ENCODE data around the gene UBR4. TPM values are rescaled to one million over a fixed set of nuclear protein-coding genes. Genes with fewer than 3 reads are reported as not detected.
A peak's percentile ranks its signal among the peaks of the same experiment; 100 is the strongest.

UBR4 gene
- total and polyA plus RNA-seq, 2 experiments from 2014 or later: 111 to 230 TPM

GRCh38 chr1:19028110-19028509 lies 182.0 kb downstream of the UBR4 start:
- no peak overlapping the region for H3K27ac ChIP-seq (ENCODE audit: low read depth)
- no peaks in the 10 kb centered on the region for H3K4me1 ChIP-seq (ENCODE audit: insufficient read depth)
- no peaks in the 10 kb centered on the region for H3K36me3 ChIP-seq (ENCODE audit: insufficient read depth)
- no peak for TF ChIP-seq EZH2 (IDR thresholded peaks at IDR 0.05; ENCODE audit: low read depth, unreplicated experiment)
- TF ChIP-seq ZNF331 (CRISPR knock-in tag; IDR thresholded peaks at IDR 0.05; ENCODE audit: low read depth): no peak
- no peak for TF ChIP-seq NANOG (IDR thresholded peaks at IDR 0.05; ENCODE audit: borderline replicate concordance)
- no peak for TF ChIP-seq CTCF (conservative IDR thresholded peaks at IDR 0.05; ENCODE audit: low read depth in 2 of 2)
- TF ChIP-seq POLR2AphosphoS5 (IDR thresholded peaks at IDR 0.05; ENCODE audit: low read depth): no peak
- no peak for TF ChIP-seq EZH2phosphoT487 (IDR thresholded peaks at IDR 0.05; ENCODE audit: unreplicated experiment)
- TF ChIP-seq ETS1 (IDR thresholded peaks at IDR 0.05): no peak
- no peak for TF ChIP-seq STAT1 (IDR thresholded peaks at IDR 0.05; ENCODE audit: unreplicated experiment)
- TF ChIP-seq JUNB (IDR thresholded peaks at IDR 0.05; ENCODE audit: unreplicated experiment): no peak
- no peak for TF ChIP-seq CREB1 (CRISPR knock-in tag; IDR thresholded peaks at IDR 0.05; ENCODE audit: low read depth)
- no peak for TF ChIP-seq ZNF462 (CRISPR knock-in tag; IDR thresholded peaks at IDR 0.05)
- no peak for TF ChIP-seq ZNF114 (CRISPR knock-in tag; IDR thresholded peaks at IDR 0.05)
- no peak for TF ChIP-seq REST (IDR thresholded peaks at IDR 0.05; ENCODE audit: unreplicated experiment)
- peak overlapping the region; percentile 19; the same call in 1 of the 2 replicates for H2AFZ ChIP-seq
- H3K9me2 ChIP-seq (ENCODE audit: insufficient read depth): no peaks in the 10 kb centered on the region
- no peaks in the 10 kb centered on the region for H3K79me2 ChIP-seq (replicated peaks; ENCODE audit: insufficient read depth)
- no peaks in the 10 kb centered on the region for H3F3A ChIP-seq (replicated peaks; ENCODE audit: low read depth)
- no peaks in the 10 kb centered on the region for H3K27me3 Mint-ChIP-seq (ENCODE audit: insufficient read depth, low read depth, poor library complexity)
- ATAC-seq (peak; percentile 80), DNase-seq (ENCODE audit: low spot score) (peak; percentile 58)
- H3K27ac Mint-ChIP-seq: no peak overlapping the region
- no peak overlapping the region for H3K4me2 ChIP-seq
- no peaks in the 10 kb centered on the region for H4K20me1 ChIP-seq (replicated peaks; ENCODE audit: insufficient read depth)
- H3K9me3 Mint-ChIP-seq: no peaks in the 10 kb centered on the region
- H3K27me3 ChIP-seq (ENCODE audit: insufficient read depth): no peaks in the 10 kb centered on the region
- no peaks in the 10 kb centered on the region for H3K36me3 Mint-ChIP-seq (ENCODE audit: low read depth)
- H3K4me3 Mint-ChIP-seq: no peak overlapping the region
- no peak overlapping the region for H3K4me3 ChIP-seq
- peaks cover 4% of the 10 kb centered on the region; the same call in 2 of the 3 replicates for H3K4me1 Mint-ChIP-seq

Data from GM23338 (cell line).